Activated CD8-positive, alpha-beta memory T cell treated with anti-CD3 and anti-CD28 coated beads, Interleukin-2, amount 50 U/mL, for 24 hours (primary cell): ENCODE results near the gene MYOM3.

Experiments used
- DNase-seq: peaks from one replicate; pipeline ENCODE4 v3.0.0-alpha.2; 2020; ENCODE audit errors: extremely low read depth

MYOM3 gene

DNA sequence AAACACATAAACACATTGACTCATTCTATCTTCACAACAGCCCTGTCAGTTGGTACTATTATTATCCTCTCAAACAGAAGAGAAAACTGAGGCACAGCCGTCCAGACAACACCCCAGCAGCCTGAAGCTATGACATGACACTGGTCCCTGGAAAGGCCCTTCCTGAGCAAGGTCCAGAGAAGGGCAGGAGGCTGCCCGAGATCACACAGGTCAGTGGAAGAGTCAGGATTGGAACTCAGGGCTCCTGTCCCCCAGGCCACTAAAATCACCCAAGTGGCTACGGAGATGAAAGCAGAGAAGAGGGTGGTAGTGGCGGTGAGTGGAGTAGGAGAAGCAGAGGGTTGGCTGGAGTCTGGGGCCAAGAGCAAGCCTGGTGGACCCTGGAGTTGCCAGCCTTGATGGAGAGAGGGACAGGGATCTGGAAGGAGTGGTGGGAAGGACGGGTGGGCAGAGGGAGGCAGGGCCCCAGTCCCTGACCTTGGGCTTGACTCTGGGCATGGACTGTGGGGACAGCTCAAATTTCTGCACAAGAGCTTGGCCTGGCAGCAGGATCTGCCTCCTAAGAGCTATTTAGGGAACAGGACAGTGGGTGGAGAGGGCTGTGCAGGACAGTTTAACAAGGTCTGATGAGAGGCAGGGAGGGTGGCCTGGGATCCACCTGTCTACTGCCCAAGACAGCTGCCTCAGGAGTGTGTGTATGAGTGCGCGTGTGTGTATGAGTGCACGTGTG, 15.8 kb downstream of the MYOM3 start:
- DNase-seq = no peak

DNA sequence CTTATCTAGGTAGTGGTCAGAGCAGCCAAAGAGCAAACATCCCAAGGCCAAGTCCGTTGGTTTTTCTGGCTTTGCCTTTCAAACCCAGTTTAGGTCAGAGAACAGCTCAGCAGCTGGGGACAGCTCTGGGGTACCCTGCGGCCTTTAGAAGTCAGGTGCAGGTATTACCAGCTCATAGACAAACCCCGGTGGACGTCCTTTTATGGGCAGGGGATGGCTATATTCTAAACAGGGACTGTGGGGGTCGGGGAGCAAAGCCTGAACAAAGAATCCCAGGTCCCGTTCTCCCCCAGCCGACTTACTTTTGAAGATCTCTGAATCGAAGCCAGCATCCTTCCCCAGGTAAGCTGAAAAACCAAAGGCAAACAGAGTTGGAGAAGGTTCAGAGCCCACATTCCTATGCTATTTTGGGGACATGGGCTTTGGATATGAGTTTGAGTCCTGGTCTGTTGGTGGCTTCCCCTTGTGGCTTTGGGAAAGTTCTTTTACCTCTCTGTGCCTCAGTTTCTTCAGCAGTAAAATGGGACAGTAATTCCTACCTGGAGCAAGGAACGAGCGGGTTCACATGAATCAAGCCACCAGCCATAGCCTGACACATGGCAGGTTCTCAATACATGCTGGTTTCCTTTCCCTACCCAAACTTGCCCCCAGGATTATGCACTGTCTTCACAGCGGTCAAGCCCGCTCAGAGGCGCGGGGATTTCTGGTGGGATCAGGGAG, 16.6 kb downstream of the MYOM3 start:
- DNase-seq = no peak

- DNase-seq = no peak
Measured at GRCh38 chr1:24094554-24094953, 17.4 kb downstream of the MYOM3 start.

- DNase-seq = no peak
Measured at GRCh38 chr1:24093732-24094131, 18.2 kb downstream of the MYOM3 start.

DNA sequence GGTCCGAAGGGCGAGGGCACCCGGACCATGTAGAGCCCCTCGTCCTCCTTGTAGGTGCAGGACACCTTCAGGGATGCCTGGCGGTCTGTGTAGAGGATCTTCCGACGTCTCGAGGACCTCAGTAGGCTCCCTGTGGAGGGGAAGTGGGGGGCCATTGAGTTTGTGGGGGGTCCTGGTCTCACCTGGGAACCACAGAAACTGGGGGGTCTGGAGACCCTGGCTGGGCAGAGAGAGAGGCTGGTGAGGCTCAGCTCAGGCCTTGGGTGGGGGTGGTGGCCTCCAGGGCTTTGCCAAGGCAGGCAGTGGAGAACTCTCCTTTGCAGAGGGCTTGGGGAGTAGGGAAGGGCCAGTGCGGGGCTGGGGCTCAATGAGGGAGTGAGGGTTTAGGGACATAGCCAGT, 19.0 kb downstream of the MYOM3 start:
- DNase-seq = no peak

DNA sequence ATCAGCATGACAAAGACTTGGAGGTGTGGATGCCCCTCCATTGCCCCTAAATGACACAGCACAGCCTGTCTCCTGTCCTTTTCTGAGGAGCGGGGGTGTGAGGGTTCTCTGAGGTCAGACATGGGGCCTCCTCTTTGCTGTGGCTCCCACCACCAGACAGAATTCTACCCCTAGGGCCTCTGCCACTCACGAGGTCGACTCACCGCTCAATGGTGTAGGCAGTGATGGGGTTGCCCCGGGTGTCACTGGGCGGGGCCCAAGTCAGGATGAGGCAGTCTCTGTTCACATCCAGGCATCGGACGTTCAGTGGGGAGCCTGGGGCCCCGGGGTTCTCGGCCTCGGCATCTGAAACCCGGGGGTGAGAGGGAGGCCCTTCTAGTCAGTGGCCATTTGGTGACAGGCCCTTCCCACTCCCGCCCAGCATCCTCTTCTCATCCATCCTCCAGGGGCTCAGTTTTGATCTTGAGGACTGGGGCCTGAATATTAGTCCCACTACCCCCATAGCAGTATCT, 19.9 kb downstream of the MYOM3 start:
- DNase-seq = no peak

GRCh38 chr1:24090736-24091135, 21.2 kb downstream of the MYOM3 start:
- no peak for DNase-seq

DNA sequence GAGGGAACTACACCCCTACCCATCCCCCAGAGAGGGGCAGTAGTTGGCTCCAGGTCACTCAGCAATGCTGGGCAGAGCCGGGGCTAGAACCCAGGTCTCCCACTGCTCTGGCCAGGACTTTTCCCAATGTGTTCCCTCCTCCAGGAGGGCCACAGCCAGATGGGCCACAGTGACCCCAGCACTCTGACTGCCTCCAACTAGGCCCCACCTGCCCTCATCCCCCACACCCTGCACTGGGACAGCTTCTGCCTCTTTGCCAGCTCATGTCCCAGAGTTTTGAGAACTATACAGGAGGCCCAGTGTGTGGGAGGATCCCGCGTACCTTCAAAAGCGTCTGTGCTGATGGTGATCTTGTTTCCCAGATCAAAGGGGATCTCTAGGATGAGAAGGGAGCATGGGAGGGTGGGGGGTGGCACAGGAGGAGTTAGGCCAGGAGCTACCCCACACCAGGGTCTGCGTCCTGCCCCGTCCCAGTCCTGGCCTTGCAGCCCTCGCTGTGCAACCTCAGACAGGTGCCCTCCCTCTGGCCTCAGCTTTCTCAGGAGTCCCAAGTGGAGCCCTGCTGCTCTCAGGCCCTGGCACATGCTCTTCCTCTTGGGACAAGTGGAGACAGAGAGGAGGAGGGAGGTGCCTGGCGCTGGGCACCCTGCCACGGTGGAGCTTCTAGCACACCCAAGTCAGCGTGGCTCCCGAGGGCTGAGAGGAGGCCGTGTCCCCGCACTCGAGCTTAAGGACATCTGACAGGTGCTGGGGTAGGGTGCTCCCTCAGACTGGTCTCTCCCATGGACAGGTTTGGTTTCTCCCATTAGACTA, 22.0 kb downstream of the MYOM3 start:
- DNase-seq = no peak

DNA sequence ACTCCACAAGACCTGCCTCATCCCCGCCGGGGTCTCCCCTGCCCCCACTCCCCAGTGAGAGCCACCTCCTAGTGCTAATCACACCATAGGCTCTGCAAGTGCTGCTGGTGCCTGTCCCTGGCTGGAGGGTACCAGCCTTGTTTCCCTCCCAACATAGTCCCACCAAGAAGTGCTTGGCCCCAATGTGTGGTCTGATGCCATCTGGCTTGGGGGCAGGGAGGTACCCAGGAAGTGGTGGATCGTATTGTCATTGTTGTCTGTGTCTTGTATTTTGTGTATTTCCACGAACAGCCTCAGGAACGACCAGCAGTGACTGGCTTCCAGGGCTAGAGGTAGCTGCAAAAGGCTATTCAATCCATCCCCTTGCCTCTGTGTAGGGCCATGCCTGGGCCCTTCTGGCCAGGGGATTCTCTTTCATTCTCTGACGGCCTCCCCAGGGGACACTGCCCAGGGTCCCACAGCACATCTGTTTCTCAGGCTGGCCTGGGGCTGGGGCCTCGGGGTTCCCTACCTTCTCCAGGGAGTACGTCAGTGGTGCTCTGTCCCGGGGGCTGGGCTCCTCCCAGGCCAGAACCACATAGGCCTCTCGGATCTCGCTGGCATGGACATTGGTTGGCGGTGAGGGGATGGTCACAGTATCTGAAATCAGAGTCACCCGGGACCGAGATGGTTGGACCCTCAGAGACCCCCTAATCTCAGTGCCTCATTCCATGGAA, 22.8 kb downstream of the MYOM3 start:
- DNase-seq = no peak

DNA sequence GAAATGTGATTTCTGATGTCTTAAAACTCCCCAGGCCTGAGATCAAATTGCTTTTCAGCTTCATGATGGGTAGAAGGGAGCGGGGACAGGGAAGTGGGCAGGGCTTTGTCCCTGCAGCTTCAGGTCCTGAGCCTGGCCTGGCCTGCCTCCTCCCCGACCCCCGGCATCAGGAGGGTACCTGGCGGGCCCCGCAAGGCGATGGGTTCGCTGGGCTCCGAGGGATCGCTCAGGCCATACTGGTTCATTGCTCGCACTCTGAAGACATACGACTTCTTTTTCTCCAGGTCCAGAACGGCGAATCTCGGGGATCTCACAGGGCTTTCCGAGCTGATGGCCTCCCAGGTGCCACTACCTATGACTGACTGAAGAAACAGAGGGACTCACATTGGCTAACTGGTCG, 25.5 kb downstream of the MYOM3 start:
- DNase-seq = no peak

DNA sequence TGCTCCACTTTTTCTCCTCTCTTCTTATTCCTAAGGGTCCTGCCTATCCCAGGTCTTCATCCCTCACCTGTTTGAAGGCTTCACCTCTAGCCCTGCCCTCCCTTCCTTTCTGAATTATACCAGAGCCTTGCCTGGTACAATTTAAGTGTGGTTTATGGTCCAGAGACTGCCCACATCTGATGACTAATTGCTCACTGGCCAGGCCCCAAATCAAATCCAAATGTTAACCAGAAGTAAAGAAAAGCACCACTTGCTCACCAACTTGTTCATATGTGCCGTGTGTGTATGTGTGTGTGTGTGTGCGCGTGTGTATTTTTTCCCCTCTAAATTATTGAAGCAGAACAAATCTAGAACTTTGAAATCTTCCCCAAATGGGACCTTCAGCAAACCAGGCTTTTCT, 26.4 kb downstream of the MYOM3 start:
- DNase-seq = no peak

GRCh38 chr1:24085007-24085406, 26.9 kb downstream of the MYOM3 start:
- DNase-seq = no peak

DNA sequence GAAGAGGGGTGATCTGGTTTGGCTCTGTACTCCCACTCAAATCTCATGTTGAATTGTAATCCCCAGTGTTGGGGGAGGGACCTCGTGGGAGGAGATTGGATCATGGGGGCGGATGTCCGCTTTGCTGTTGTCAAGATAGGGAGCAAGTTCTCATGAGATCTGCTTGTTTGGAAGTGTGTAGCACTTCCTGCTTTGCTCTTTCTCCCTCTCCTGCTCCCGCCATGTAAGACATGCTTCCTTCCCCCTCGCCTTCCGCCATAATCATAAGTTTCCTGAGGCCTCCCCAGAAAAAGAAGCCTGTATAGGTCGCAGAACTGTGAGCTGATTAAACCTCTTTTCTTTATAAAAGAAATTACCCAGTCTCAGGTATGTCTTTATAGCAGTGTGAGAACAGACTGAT, 27.9 kb downstream of the MYOM3 start:
- no peak for DNase-seq

GRCh38 chr1:24082372-24082771, 29.6 kb downstream of the MYOM3 start:
- DNase-seq = no peak

DNA sequence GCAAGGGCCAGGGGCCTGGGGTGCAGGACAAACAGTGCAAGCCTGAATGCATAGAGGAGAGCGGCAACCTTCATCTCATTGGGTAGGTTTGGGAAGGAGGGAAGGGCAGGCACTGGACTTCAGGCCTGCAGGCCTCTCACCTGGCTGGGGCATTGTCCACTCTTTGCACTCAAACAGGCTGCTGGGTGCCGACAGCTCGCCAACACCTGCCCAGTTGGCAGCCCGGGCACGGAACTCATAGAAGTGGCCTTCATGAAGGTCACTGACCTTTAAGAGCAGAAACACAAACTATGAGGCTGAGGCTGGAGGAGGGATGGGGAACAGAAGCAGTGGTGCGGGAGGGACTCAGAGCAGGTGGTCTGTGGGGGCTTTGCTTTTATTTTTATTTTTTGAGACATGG, 30.7 kb downstream of the MYOM3 start:
- DNase-seq = no peak

GRCh38 chr1:24080131-24080530, 31.8 kb downstream of the MYOM3 start:
- no peak for DNase-seq

- no peak for DNase-seq
Measured at GRCh38 chr1:24077278-24077978, 34.5 kb downstream of the MYOM3 start.

- DNase-seq = no peak
Measured at GRCh38 chr1:24075946-24076345, 36.0 kb downstream of the MYOM3 start.

DNA sequence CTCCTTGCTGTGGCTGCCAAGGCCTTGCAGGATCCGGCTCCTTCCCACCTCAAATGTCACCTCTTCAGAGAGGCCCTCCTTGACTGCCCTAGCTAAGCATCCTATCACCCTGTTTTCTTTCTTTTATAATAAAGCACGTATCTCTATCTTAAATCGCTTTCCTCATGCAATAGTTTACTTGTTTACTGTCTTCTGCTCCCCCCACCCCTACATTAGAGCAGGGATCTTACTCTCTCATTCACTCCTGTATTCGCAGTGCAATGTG, 36.4 kb downstream of the MYOM3 start:
- DNase-seq = no peak

- no peak for DNase-seq
Measured at GRCh38 chr1:24074817-24075589, 36.9 kb downstream of the MYOM3 start.

GRCh38 chr1:24074196-24074595, 37.7 kb downstream of the MYOM3 start:
- no peak for DNase-seq
